SK-N-SH treated with all-trans-retinoic acid at 6 μM for 48 hours (cell line): Measurements from ENCODE around the gene DENND2A.

ENCODE experiments used
- ATAC-seq: fragments of 200-7000 bp; cut with Tn5 transposase; 3 replicates; pipeline ENCODE4 v1.9.1; 2020; ENCODE audit warnings: mild to moderate bottlenecking, moderate library complexity
- ARNTL ChIP-seq: fragments of 450-650 bp; formaldehyde crosslinking; IDR thresholded peaks from 2 replicates; pipeline ENCODE4 v1.5.0; 2020; ENCODE audit warnings: low read depth, mild to moderate bottlenecking, moderate library complexity, borderline replicate concordance
- BACH2 ChIP-seq: fragments of 250-450 bp; sonication (Bioruptor Pico); IDR thresholded peaks from 2 replicates; pipeline ENCODE4 v1.9.0; 2021; ENCODE audit warnings: mild to moderate bottlenecking, borderline replicate concordance
- CSDC2 ChIP-seq: fragments of 250-450 bp; sonication (Bioruptor Pico); IDR thresholded peaks from 2 replicates; pipeline ENCODE4 v1.5.0; 2020; ENCODE audit warnings: mild to moderate bottlenecking, moderate library complexity
- ESRRG ChIP-seq: fragments of 250-450 bp; sonication (Bioruptor Pico); IDR thresholded peaks from 2 replicates; pipeline ENCODE4 v1.6.1; 2021; ENCODE audit warnings: mild to moderate bottlenecking
- ISL1 ChIP-seq: fragments of 250-450 bp; sonication (Bioruptor Pico); IDR thresholded peaks from 2 replicates; pipeline ENCODE4 v2.1.2; 2022; ENCODE audit warnings: mild to moderate bottlenecking, moderate library complexity
- OSR1 ChIP-seq: fragments of 250-450 bp; sonication (Bioruptor Pico); IDR thresholded peaks from 2 replicates; pipeline ENCODE4 v1.8.0; 2022; ENCODE audit warnings: moderate library complexity, mild to moderate bottlenecking, inconsistent platforms
- POU6F1 ChIP-seq: fragments of 250-450 bp; sonication (Bioruptor Pico); IDR thresholded peaks from 2 replicates; pipeline ENCODE4 v1.8.0; 2021; ENCODE audit warnings: low read depth, mild to moderate bottlenecking, moderate library complexity, borderline replicate concordance
- PPARA ChIP-seq: fragments of 250-450 bp; sonication (Bioruptor Pico); IDR thresholded peaks from 2 replicates; pipeline ENCODE4 v1.5.0; 2020; ENCODE audit warnings: mild to moderate bottlenecking, borderline replicate concordance
- RARB ChIP-seq: fragments of 250-450 bp; sonication (Bioruptor Pico); IDR thresholded peaks from 2 replicates; pipeline ENCODE4 v1.8.0; 2021; ENCODE audit warnings: mild to moderate bottlenecking, moderate library complexity
- SNAI2 ChIP-seq: fragments of 250-450 bp; sonication (Bioruptor Pico); IDR thresholded peaks from 2 replicates; pipeline ENCODE4 v1.5.0; 2020; ENCODE audit warnings: mild to moderate bottlenecking, moderate library complexity
- TCF4 ChIP-seq: fragments of 250-450 bp; sonication (Bioruptor Pico); IDR thresholded peaks from 2 replicates; pipeline ENCODE4 v1.8.0; 2021; ENCODE audit warnings: mild to moderate bottlenecking, moderate library complexity, borderline replicate concordance
- TOX ChIP-seq: fragments of 250-450 bp; sonication (Bioruptor Pico); IDR thresholded peaks from 2 replicates; pipeline ENCODE4 v1.8.0; 2021; ENCODE audit warnings: mild to moderate bottlenecking, moderate library complexity, borderline replicate concordance
- ZC3H10 ChIP-seq: fragments of 250-450 bp; sonication (Bioruptor Pico); IDR thresholded peaks from 2 replicates; pipeline ENCODE4 v1.5.1; 2021; ENCODE audit warnings: mild to moderate bottlenecking, moderate library complexity
- ZFP3 ChIP-seq: fragments of 250-450 bp; sonication (Bioruptor Pico); IDR thresholded peaks from 2 replicates; pipeline ENCODE4 v1.5.0; 2020; ENCODE audit warnings: mild to moderate bottlenecking, moderate library complexity
- ZFP30 ChIP-seq: fragments of 450-650 bp; formaldehyde crosslinking; IDR thresholded peaks from 2 replicates; pipeline ENCODE4 v1.5.0; 2022; ENCODE audit warnings: mild to moderate bottlenecking, moderate library complexity
- ZNF565 ChIP-seq: fragments of 450-650 bp; formaldehyde crosslinking; conservative IDR thresholded peaks from 2 replicates; pipeline ENCODE4 v1.5.0; 2020; ENCODE audit warnings: low read depth, mild to moderate bottlenecking, moderate library complexity
- TF ChIP-seq, protein P1 (sequence below): fragments of 250-450 bp; sonication (Bioruptor Pico); IDR thresholded peaks from 2 replicates; pipeline ENCODE4 v1.8.0; 2020; ENCODE audit warnings: mild to moderate bottlenecking, moderate library complexity, borderline replicate concordance
- TF ChIP-seq, protein P2 (sequence below): fragments of 250-450 bp; sonication (Bioruptor Pico); IDR thresholded peaks from 2 replicates; pipeline ENCODE4 v1.5.0; 2020; ENCODE audit warnings: mild to moderate bottlenecking, moderate library complexity
- TF ChIP-seq, protein P3 (sequence below): fragments of 250-450 bp; sonication (Bioruptor Pico); IDR thresholded peaks from 2 replicates; pipeline ENCODE4 v1.5.1; 2020; ENCODE audit warnings: low read depth, mild to moderate bottlenecking, moderate library complexity

DENND2A gene

DNA sequence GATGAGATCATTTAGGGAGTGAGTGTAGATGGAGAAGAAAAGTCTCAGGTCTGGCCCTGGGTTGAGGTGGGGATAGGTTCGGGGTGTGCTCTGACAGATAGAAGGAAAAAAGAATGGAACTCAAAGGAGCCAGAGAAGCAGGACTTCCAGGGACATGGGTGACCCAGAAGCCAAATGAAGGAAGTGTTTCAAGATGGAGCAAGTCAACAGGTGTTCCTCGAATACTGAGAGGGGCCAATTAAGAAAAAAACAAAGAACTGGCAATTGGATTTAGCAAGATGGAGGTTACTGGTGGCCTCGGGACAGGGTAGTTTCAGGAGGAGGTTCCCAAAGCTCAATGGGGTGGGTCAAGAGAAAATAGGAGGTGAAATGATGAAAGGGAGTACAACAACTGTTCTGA, 40.3 kb downstream of the DENND2A start:
- no peak for ATAC-seq
- TF ChIP-seq ZC3H10 (CRISPR knock-in tag) (no peak), PPARA (no peak), ISL1 (CRISPR knock-in tag) (no peak), ZFP3 (CRISPR knock-in tag) (no peak), TOX (CRISPR knock-in tag) (no peak), ESRRG (CRISPR knock-in tag) (no peak), ZFP30 (no peak), RARB (CRISPR knock-in tag) (no peak)
- TF ChIP-seq, protein P1, sequence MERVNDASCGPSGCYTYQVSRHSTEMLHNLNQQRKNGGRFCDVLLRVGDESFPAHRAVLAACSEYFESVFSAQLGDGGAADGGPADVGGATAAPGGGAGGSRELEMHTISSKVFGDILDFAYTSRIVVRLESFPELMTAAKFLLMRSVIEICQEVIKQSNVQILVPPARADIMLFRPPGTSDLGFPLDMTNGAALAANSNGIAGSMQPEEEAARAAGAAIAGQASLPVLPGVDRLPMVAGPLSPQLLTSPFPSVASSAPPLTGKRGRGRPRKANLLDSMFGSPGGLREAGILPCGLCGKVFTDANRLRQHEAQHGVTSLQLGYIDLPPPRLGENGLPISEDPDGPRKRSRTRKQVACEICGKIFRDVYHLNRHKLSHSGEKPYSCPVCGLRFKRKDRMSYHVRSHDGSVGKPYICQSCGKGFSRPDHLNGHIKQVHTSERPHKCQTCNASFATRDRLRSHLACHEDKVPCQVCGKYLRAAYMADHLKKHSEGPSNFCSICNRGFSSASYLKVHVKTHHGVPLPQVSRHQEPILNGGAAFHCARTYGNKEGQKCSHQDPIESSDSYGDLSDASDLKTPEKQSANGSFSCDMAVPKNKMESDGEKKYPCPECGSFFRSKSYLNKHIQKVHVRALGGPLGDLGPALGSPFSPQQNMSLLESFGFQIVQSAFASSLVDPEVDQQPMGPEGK (CRISPR knock-in tag), result no peak
- TF ChIP-seq, protein P2, sequence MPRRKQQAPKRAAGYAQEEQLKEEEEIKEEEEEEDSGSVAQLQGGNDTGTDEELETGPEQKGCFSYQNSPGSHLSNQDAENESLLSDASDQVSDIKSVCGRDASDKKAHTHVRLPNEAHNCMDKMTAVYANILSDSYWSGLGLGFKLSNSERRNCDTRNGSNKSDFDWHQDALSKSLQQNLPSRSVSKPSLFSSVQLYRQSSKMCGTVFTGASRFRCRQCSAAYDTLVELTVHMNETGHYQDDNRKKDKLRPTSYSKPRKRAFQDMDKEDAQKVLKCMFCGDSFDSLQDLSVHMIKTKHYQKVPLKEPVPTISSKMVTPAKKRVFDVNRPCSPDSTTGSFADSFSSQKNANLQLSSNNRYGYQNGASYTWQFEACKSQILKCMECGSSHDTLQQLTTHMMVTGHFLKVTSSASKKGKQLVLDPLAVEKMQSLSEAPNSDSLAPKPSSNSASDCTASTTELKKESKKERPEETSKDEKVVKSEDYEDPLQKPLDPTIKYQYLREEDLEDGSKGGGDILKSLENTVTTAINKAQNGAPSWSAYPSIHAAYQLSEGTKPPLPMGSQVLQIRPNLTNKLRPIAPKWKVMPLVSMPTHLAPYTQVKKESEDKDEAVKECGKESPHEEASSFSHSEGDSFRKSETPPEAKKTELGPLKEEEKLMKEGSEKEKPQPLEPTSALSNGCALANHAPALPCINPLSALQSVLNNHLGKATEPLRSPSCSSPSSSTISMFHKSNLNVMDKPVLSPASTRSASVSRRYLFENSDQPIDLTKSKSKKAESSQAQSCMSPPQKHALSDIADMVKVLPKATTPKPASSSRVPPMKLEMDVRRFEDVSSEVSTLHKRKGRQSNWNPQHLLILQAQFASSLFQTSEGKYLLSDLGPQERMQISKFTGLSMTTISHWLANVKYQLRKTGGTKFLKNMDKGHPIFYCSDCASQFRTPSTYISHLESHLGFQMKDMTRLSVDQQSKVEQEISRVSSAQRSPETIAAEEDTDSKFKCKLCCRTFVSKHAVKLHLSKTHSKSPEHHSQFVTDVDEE, result no peak

DNA sequence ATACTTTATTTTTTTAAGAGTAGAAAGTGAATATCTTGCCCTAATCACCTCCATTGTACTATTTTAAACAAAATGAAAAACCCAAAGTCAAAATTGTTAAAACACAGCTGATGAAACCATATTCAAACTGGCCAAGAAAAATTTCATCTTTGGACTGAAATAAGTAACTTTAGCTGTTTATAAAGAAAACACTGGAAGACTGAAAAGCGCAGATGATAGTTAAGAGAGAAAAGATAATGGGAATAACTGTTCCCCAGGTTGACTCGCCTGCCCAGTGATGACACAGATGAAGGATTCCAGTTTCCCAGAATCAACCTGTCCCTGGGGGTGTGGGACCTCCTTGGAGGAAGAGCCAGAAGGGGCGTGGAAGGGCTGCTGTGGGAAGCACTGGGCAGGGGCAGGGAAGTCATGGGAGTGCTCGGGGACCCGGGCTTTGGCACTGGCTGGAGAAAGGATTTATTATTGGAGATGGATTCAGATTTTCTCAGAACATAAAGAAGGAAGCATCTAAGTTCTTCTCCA, 43.1 kb downstream of the DENND2A start:
- no peak for ATAC-seq
- TF ChIP-seq TCF4 (CRISPR knock-in tag) (no peak), RARB (CRISPR knock-in tag) (no peak), OSR1 (CRISPR knock-in tag) (no peak), ISL1 (CRISPR knock-in tag) (no peak), TOX (CRISPR knock-in tag) (no peak), CSDC2 (no peak)
- TF ChIP-seq, protein P1 (CRISPR knock-in tag), result no peak

- TF ChIP-seq, protein P1 (CRISPR knock-in tag), result no peak
- 0 out of 2 replicates have a peak, but pooled peaks have one; percentile 9 for TF ChIP-seq ZFP30
- TF ChIP-seq, all 23 proteins: peak for 1
- ATAC-seq, result no peak
Measured at GRCh38 chr7:140596519-140597427, 43.8 kb downstream of the DENND2A start.

DNA sequence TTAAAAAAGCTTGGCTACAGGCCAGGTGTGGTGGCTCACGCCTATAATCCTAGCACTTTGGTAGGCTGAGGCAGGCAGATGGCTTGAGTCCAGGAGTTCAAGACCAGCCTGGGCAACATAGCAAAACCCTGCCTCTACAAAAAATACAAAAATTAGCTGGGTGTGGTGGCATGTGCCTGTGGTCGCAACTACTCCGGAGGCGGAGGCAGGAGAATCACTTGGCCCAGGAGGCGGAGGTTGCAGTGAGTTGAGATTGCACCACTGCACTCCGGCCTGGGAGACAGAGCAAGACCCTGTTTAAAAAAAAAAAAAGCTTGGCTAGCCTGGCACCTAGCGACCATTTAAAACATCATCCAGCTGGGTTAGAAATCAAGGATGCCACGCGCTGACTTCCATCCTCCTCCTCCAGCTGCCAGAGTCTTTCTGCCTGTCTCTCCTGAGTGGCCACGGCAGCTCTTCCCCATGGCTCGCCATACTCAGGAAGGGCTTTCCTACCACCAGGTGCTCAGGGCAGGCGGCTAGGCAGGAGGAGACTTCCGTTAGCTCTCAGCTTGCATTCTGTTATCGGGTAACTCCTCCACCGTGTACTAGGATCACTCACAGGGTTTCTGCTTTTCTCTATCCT, 45.0 kb downstream of the DENND2A start:
- no peak for ATAC-seq
- TF ChIP-seq ZNF565 (CRISPR knock-in tag) (no peak), TCF4 (CRISPR knock-in tag) (no peak), ZC3H10 (CRISPR knock-in tag) (no peak), SNAI2 (CRISPR knock-in tag) (no peak), ARNTL (CRISPR knock-in tag) (no peak), ESRRG (CRISPR knock-in tag) (no peak), ZFP30 (no peak), RARB (CRISPR knock-in tag) (no peak), BACH2 (no peak), POU6F1 (CRISPR knock-in tag) (no peak), ISL1 (CRISPR knock-in tag) (no peak), PPARA (no peak)
- TF ChIP-seq, protein P3, sequence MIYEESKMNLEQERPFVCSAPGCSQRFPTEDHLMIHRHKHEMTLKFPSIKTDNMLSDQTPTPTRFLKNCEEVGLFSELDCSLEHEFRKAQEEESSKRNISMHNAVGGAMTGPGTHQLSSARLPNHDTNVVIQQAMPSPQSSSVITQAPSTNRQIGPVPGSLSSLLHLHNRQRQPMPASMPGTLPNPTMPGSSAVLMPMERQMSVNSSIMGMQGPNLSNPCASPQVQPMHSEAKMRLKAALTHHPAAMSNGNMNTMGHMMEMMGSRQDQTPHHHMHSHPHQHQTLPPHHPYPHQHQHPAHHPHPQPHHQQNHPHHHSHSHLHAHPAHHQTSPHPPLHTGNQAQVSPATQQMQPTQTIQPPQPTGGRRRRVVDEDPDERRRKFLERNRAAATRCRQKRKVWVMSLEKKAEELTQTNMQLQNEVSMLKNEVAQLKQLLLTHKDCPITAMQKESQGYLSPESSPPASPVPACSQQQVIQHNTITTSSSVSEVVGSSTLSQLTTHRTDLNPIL, result no peak
